ENCODE results near the gene ZNF808.
A peak's percentile ranks its signal among the peaks of the same experiment; 100 is the strongest.
"Not testable (repeated sequence)": the region's sequence is repeated elsewhere in the genome, so short reads cannot be mapped to it uniquely, and the experiment has no call there.

Gene ZNF808

DNA sequence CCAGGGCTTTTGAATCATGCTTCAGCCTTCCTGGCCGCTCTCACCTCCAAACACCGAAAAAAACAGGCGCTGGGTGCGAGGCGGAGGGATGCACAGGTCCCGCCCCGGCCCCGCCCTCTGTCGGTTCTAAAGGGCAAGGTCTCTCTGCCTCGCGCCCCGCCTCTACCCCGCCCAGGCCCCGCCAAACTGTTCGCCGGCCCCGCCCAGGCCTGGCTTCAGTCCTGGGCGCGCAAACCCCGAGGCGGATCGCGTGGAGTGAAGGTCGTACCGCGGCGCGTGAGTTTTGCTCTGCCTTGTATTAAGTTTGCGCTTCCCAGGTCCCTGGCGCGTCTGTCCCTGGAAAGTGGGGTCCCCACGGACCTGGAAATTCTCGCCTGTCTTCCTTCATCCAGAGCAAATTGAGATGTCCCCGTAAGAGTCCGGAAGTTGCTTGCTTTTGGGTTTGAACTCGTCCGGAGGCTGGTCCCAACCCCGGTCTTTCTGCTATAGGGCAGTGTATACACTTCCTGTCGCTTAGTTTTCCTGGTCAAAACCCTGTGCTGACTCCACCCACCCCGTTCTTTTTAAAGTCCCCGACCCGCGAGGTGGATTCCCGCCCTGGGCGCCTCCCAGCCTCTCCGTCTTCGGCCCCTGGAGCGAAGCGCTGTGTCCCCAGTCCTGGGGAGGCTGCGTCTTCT lies 8.4 kb downstream of the ZNF808 start:
- DNase-seq (ENCODE audit: low spot score) = peak; percentile 88

GRCh38 chr19:52536448-52536800 lies 9.0 kb downstream of the ZNF808 start:
- DNase-seq (ENCODE audit: low spot score) = peak; percentile 45

DNA sequence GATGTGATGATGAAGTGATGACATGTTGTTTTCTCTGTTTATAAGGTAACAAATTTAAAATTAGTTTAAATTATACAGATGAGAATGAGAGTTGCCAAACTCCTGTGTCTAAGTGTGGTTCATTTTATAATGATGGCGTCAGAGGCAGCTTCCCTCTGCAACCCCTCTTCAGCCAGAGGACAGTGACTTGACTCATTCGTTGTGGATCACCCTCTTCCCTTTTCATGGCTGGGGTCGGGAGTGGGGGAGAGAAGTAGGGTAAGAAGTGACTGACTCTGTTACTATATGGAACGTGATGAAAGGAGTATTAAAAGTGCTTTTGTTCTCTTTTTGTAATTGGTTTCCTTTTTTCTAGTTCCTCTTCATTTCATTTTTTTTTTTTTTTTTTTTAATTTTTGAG lies 11.3 kb downstream of the ZNF808 start:
- not testable (repeated sequence) for DNase-seq (ENCODE audit: low spot score)

DNA sequence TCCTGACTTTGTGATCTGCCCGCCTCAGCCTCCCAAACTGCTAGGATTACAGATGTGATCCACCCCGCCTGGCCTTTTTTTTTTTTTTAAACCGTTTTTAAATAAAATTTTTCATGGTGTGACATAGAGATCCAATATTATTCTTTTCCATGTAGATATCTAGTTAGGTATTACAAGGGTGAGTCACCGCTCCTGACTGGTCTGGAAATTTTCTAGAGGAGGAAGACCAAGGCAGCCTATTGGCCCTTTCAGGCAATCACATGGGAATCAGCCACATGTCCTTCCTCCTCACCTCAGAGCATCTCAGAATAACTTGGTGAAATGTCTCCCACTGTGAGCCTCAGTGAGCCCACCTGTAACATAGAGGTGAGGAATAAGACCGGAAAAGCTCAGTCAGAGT lies 13.7 kb downstream of the ZNF808 start:
- DNase-seq (ENCODE audit: low spot score) = not testable (repeated sequence)

DNA sequence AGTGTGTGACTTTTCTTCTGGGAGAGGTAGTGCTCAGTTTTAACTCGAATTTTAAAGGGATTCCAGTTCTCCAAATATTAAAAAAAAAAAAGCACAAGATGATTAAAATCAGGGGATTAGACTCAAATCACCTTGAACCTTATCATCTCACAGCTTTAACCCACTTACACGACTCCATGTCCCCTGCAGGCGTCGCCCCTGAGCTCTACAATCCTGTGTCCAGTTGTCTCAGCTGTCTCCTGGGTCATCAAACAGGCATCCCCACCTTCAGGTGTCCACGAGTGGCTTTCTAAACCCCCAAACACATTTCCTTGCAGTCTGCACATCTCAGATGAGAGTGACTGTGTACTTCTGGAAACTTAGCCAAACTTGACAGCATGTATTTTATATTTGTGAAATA lies 14.1 kb downstream of the ZNF808 start:
- DNase-seq (ENCODE audit: low spot score) = no peak

GRCh38 chr19:52542541-52542940 lies 15.1 kb downstream of the ZNF808 start:
- DNase-seq (ENCODE audit: low spot score) = not testable (repeated sequence)

GRCh38 chr19:52542984-52543664 lies 15.7 kb downstream of the ZNF808 start:
- peak; percentile 37 for DNase-seq (ENCODE audit: low spot score)

DNA sequence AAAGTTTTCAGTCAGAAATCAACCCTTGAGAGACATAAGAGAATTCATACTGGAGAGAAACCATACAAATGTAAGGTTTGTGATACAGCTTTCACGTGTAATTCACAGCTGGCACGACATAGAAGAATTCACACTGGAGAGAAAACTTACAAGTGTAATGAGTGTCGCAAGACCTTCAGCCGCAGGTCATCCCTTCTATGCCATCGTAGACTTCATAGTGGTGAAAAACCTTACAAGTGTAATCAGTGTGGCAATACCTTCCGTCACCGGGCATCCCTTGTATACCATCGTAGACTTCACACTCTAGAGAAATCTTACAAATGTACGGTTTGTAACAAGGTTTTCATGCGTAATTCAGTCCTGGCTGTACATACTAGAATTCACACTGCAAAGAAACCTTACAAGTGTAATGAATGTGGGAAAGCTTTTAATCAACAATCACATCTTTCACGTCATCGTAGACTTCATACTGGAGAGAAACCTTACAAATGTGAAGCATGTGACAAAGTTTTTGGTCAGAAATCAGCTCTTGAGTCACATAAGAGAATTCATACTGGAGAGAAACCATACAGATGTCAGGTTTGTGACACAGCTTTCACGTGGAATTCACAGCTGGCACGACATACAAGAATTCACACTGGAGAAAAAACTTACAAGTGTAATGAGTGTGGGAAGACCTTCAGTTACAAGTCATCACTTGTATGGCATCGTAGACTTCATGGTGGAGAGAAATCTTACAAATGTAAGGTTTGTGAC lies 26.9 kb downstream of the ZNF808 start:
- DNase-seq (ENCODE audit: low spot score) = no peak

DNA sequence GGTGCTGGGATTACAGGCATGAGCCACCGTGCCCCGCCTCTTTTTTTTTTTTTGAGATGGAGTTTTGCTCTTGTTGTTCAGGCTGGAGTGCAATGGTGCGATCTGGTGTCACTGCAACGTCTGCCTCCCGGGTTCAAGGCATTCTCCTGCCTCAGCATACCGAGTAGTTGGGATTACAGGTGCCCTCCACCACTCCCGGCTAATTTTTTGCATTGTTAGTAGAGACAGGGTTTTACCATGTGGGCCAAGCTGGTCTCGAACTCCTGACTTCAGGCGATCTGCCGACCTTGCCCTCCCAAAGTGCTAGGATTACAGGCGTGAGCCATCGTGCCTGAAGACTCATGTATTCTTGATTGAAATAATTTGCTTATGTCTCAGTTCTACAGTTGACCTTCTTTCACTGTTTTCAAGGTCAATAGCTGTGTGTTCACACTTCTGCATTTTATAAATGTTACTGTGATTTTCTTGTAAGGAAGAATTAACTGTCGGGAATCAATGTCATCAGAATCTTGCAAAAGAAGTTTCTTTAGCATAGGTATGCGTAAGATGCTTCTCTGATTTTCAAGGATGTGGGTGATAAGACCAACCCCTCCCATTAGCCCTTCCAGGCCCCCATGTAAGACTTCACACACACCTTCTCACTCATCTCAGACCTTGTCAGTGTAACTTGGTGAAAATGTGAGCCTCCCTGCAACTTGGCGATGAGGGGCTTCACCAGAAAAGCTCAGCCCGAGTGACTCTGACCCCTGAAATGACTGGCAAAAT lies 29.9 kb downstream of the ZNF808 start:
- DNase-seq (ENCODE audit: low spot score) = no peak

DNA sequence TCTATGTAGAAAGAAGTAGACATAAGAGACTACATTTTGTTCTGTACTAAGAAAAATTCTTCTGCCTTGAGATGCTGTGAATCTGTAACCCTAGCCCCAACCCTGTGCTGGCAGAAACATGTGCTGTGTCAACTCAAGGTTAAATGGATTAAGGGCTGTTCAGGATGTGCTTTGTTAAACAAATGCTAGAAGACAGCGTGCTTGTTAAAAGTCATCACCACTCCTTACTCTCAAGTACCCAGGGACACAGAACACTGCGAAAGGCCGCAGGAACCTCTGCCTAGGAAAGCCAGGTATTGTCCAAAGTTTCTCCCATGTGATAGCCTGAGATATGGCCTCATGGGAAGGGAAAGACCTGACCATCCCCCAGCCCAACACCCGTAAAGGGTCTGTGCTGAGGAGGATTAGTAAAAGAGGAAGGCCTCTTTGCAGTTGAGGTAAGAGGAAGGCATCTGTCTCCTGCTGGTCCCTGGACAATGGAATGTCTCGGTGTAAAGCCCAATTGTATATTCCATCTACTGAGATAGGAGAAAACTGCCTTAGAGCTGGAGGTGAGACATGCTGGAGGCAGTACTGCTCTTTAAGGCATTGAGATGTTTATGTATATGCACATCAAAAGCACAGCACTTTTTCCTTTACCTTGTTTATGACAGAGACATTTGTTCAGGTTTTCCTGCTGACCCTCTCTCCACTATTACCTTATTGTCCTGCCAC lies 31.4 kb downstream of the ZNF808 start:
- not testable (repeated sequence) for DNase-seq (ENCODE audit: low spot score)

- DNase-seq (ENCODE audit: low spot score) = not testable (repeated sequence)
These were observed 34.1 kb downstream of the ZNF808 start for GRCh38 chr19:52561611-52562010.

- DNase-seq (ENCODE audit: low spot score) = no peak
These were observed 38.7 kb downstream of the ZNF808 start for GRCh38 chr19:52566121-52566520.

DNA sequence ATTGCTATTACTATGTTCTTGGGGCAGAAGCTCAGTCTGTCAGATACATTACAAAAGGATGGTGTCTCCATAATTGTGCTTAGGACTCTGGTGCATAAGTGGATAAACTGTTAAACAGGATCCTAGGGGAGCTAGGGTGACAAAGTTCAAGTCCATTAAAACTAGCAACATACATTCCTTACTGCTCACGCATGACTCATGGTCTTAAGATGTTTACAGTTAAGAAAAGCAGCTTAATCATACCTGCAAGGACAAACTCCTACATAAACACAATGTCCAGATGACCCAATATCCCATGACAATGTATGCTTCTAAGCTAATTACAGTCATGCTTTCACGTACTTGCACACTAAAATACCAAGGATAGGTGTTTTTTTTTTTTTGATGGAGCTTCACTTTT lies 39.1 kb downstream of the ZNF808 start:
- no peak for DNase-seq (ENCODE audit: low spot score)

DNA sequence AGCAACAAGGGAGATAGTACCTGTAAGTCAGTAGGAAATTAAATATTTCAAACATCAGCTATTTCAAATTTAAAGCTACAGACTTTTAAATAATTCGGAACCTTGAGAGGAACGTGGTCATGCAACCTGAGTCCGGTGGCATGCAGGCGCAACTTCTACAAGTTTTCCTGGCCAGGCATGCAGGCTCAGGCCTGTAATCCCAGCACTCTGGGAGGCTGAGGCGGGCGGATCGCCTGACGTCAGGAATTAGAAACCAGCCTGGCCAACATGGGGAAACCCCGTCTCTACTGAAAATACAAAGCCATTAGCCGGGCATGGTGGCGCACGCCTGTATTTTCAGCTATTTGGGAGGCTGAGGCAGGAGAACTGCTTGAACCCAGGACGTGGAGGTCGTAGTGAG lies 40.5 kb downstream of the ZNF808 start:
- no peak for DNase-seq (ENCODE audit: low spot score)

DNA sequence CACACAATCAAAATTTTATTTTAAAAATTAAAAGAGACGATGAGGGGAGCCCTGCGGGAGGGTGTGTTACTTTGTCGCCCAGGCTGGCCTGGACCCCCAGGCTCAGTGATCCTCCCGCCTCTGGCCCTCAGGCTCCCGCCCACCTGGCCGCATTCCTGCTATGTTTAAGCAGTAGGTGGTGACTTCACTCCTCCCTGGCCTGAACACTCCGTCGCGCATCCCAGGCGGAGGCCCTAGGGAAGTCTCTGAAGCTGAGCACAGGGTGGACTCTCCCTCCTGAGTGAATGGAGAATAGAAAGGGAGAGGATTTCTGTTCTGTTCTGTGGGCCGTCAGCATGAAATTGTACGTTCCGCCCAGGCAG lies 42.2 kb downstream of the ZNF808 start:
- not testable (repeated sequence) for DNase-seq (ENCODE audit: low spot score)

DNA sequence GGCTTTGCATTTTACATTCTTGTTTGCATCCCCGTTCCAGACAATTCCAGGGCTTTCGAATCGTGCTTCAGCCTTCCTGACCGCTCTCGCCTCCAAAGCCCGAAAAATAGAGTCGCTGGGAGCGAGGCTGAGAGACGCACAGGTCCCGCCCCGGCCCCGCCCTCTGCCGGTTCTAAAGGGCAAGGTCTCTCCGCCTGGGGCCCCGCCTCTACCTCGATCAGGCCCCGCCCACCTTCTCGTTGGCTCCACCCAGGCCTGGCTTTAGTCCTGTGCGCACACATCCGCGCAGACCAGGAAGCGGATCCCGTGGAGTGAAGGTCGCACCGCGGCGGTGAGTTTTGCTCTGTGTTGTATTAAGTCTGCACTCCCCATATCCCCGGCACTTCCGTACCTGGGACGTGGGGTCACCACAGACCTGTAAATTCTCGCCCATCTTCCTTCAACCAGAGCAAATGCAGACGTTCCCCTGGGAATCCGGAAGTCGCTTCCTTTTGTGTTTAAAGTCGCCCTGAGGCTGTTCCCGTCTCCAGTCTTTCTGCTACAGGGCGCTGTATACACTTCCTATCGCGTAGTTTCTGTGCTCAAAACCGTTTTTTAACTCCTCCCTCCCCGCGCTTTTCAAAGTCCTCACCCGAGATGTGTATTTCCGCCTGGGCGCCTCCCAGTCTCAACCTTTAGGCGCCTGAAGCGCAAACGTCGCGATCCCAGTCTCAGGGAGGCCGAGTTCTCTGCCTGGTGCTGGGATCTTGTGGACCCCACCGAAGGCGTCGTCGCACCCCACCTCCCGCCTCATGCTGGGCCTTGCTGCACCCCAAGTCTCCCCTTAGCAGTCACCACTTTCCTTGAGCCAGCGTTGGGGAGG lies 42.8 kb downstream of the ZNF808 start, which contains the start of gene ZNF701:
TSS of gene ZNF701 (plus strand) at position 288 of the 862 bp plus-strand sequence. CDS start 3,861 bp downstream, outside the sequence.
- DNase-seq (ENCODE audit: low spot score) = peak; percentile 93

GRCh38 chr19:52584736-52585440 lies 57.4 kb downstream of the ZNF808 start:
- DNase-seq (ENCODE audit: low spot score) = no peak

DNA sequence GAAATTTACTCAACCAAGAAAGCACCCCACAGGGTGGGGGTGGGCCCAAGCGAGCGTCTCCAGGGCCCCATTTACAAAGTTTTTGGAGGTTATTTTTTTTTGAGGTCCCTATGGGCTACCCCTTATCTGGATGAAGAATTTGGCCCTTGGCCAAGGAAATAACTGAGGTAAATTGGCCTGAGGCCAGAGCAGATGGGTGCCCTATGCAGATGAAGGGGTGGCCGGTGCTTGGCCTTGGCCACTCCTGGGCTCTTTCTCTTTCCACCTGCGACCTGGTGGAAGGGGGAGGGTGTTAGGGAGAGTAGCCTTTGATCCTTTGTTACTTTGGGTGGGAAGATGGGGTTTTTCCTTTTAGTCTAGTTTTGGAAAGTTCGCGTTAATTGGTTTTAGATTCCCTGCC lies 58.1 kb downstream of the ZNF808 start:
- no peak for DNase-seq (ENCODE audit: low spot score)

GRCh38 chr19:52590728-52591127 lies 63.3 kb downstream of the ZNF808 start:
- no peak for DNase-seq (ENCODE audit: low spot score)

GRCh38 chr19:52592301-52592700 lies 64.8 kb downstream of the ZNF808 start:
- DNase-seq (ENCODE audit: low spot score) = no peak
